WTC11 (cell line): ENCODE measurements around the gene AGO4. TPM values are rescaled to one million over a fixed set of nuclear protein-coding genes. Genes with fewer than 3 reads are reported as not detected.

Experiments used
- ATAC-seq: fragments of 200-7000 bp; cut with Tn5 transposase; 2 replicates; pipeline ENCODE4 v1.10.0; 2021; ENCODE audit warnings: mild to moderate bottlenecking, moderate library complexity
- CTCF ChIA-PET: fragments of 300-600 bp; sonication (Branson Sonifier 250); formaldehyde crosslinking; loops from one replicate; lab custom pipeline; 2021; ENCODE audit warnings: antibody characterized with exemption; lab: Charles Lee
- POLR2A ChIA-PET: fragments of 350-600 bp; sonication (Branson Sonifier 250); formaldehyde crosslinking; loops from one replicate; lab custom pipeline; 2021; ENCODE audit warnings: antibody characterized with exemption; lab: Charles Lee
- DNase-seq: peaks from one replicate; pipeline ENCODE4 v3.0.0; 2021; ENCODE audit warnings: low spot score
- H3K27ac Mint-ChIP-seq: 2 replicates; pipeline ENCODE4 v1.8.0; 2021; ENCODE audit warnings: mixed read lengths
- H3K27me3 Mint-ChIP-seq: 2 replicates; pipeline ENCODE4 v1.8.0; 2021; ENCODE audit warnings: low read depth, mild to moderate bottlenecking, moderate library complexity, mixed read lengths
- H3K36me3 Mint-ChIP-seq: 2 replicates; pipeline ENCODE4 v1.8.0; 2021; ENCODE audit warnings: mixed read lengths
- H3K4me1 Mint-ChIP-seq: 2 replicates; pipeline ENCODE4 v1.8.0; 2022; ENCODE audit warnings: mixed read lengths
- H3K4me3 Mint-ChIP-seq: 2 replicates; pipeline ENCODE4 v1.8.0; 2021; ENCODE audit warnings: mild to moderate bottlenecking, moderate library complexity, mixed read lengths
- H3K9me3 Mint-ChIP-seq: 2 replicates; pipeline ENCODE4 v1.8.0; 2021; ENCODE audit warnings: mixed read lengths
- ARID4B ChIP-seq: sonication (generic); formaldehyde crosslinking; IDR thresholded peaks from 2 replicates; pipeline ENCODE4 v1.8.0; 2023; ENCODE audit warnings: missing genetic modification reagents, mild to moderate bottlenecking, borderline replicate concordance
- CBFB ChIP-seq: sonication (generic); formaldehyde crosslinking; IDR thresholded peaks from 2 replicates; pipeline ENCODE4 v1.8.1; 2022; ENCODE audit warnings: mild to moderate bottlenecking, low read depth, missing genetic modification reagents
- CDX4 ChIP-seq: fragments of 250-450 bp; sonication (Bioruptor Pico); IDR thresholded peaks from 2 replicates; pipeline ENCODE4 v1.9.0; 2021; ENCODE audit warnings: moderate library complexity, mild to moderate bottlenecking, inconsistent platforms, borderline replicate concordance
- CREB1 ChIP-seq: sonication (generic); formaldehyde crosslinking; IDR thresholded peaks from 2 replicates; pipeline ENCODE4 v1.8.0; 2023; ENCODE audit warnings: mild to moderate bottlenecking, missing genetic modification reagents
- EMX1 ChIP-seq: fragments of 250-450 bp; sonication (Bioruptor Pico); IDR thresholded peaks from 2 replicates; pipeline ENCODE4 v1.8.0; 2021; ENCODE audit warnings: mild to moderate bottlenecking
- ERG ChIP-seq: fragments of 250-450 bp; sonication (Bioruptor Pico); IDR thresholded peaks from 2 replicates; pipeline ENCODE4 v1.8.0; 2021; ENCODE audit warnings: mild to moderate bottlenecking
- ESRRA ChIP-seq: sonication (generic); formaldehyde crosslinking; IDR thresholded peaks from 2 replicates; pipeline ENCODE4 v1.8.1; 2022; ENCODE audit warnings: mild to moderate bottlenecking, missing genetic modification reagents, borderline replicate concordance
- HMGA2 ChIP-seq: fragments of 250-450 bp; sonication (Bioruptor Pico); IDR thresholded peaks from 2 replicates; pipeline ENCODE4 v1.4.0; 2021; ENCODE audit warnings: mild to moderate bottlenecking, moderate library complexity
- IRF2 ChIP-seq: sonication (generic); formaldehyde crosslinking; IDR thresholded peaks from 2 replicates; pipeline ENCODE4 v1.8.0; 2022; ENCODE audit warnings: low read depth, missing genetic modification reagents, borderline replicate concordance
- JAZF1 ChIP-seq: fragments of 250-450 bp; sonication (Bioruptor Pico); IDR thresholded peaks from 2 replicates; pipeline ENCODE4 v1.9.0; 2021; ENCODE audit warnings: moderate library complexity, mild to moderate bottlenecking, inconsistent platforms
- KAT7 ChIP-seq: sonication (generic); formaldehyde crosslinking; IDR thresholded peaks from 2 replicates; pipeline ENCODE4 v1.8.1; 2023; ENCODE audit warnings: missing genetic modification reagents, mild to moderate bottlenecking, borderline replicate concordance
- MAX ChIP-seq: sonication (generic); formaldehyde crosslinking; IDR thresholded peaks from 2 replicates; pipeline ENCODE4 v1.8.0; 2022; ENCODE audit warnings: mild to moderate bottlenecking, missing genetic modification reagents
- MXD4 ChIP-seq: fragments of 250-450 bp; sonication (Bioruptor Pico); IDR thresholded peaks from 2 replicates; pipeline ENCODE4 v1.8.0; 2021; ENCODE audit warnings: mild to moderate bottlenecking, moderate library complexity, borderline replicate concordance
- SOX15 ChIP-seq: fragments of 250-450 bp; sonication (Bioruptor Pico); IDR thresholded peaks from 2 replicates; pipeline ENCODE4 v1.9.0; 2021; ENCODE audit warnings: mild to moderate bottlenecking
- TEAD4 ChIP-seq: sonication (generic); formaldehyde crosslinking; IDR thresholded peaks from 2 replicates; pipeline ENCODE4 v1.8.0; 2022; ENCODE audit warnings: mild to moderate bottlenecking, missing genetic modification reagents
- ZBTB21 ChIP-seq: sonication (generic); formaldehyde crosslinking; IDR thresholded peaks from 2 replicates; pipeline ENCODE4 v1.8.1; 2023; ENCODE audit warnings: mild to moderate bottlenecking, missing genetic modification reagents, borderline replicate concordance
- ZNF138 ChIP-seq: sonication (generic); formaldehyde crosslinking; conservative IDR thresholded peaks from 2 replicates; pipeline ENCODE4 v1.8.1; 2022; ENCODE audit warnings: mild to moderate bottlenecking, moderate library complexity, missing genetic modification reagents
- ZNF512 ChIP-seq: sonication (generic); formaldehyde crosslinking; IDR thresholded peaks from 2 replicates; pipeline ENCODE4 v1.8.1; 2022; ENCODE audit warnings: missing genetic modification reagents, borderline replicate concordance
- total RNA-seq: library from RNA; stranded (reverse); gene quantifications from 3 replicates; pipeline ENCODE4 v1.2.3, GENCODE V29; 2021

Gene AGO4
- total RNA-seq, 1 experiment from 2014 or later: 8.7 TPM

GRCh38 chr1:35881850-35882273 lies 74.0 kb downstream of the AGO4 start:
- Mint-ChIP-seq H3K9me3 (no peaks in the 10 kb centered on the region), H3K4me1 (peaks cover 33% of the 10 kb centered on the region), H3K27me3 (no peaks in the 10 kb centered on the region), H3K27ac (peak overlapping the region; percentile 2; the same call in 1 of the 2 replicates), H3K36me3 (no peaks in the 10 kb centered on the region), H3K4me3 (peak overlapping the region; percentile 64)
- ATAC-seq: no peak
- ChIA-PET POLR2A (no interaction called here), CTCF (interaction anchor here (0.5 to 2.9 kb wide), 6 partner anchors 18 to 160 kb away, joined by 3 to 16 read pairs (median 5); no protein-coding TSS in a partner anchor)
- TF ChIP-seq MAX (CRISPR knock-in tag) (no peak), ZNF512 (CRISPR knock-in tag) (no peak), ZBTB21 (CRISPR knock-in tag) (no peak), HMGA2 (no peak), KAT7 (CRISPR knock-in tag) (no peak), CBFB (CRISPR knock-in tag) (no peak), SOX15 (CRISPR knock-in tag) (no peak), EMX1 (CRISPR knock-in tag) (no peak)
- DNase-seq: no peak

- POLR2A ChIA-PET: no interaction called here
- TF ChIP-seq MAX (CRISPR knock-in tag): no peak
- TF ChIP-seq CREB1 (CRISPR knock-in tag): no peak
- TF ChIP-seq TEAD4 (CRISPR knock-in tag): no peak
- no peak for TF ChIP-seq MXD4
- TF ChIP-seq IRF2 (CRISPR knock-in tag): no peak
- Mint-ChIP-seq H3K4me1 (peaks cover 40% of the 10 kb centered on the region), H3K9me3 (no peaks in the 10 kb centered on the region), H3K27me3 (no peaks in the 10 kb centered on the region), H3K27ac (0 out of 2 replicates have a peak overlapping the region, but pooled peaks have one; percentile 30), H3K4me3 (peak overlapping the region; percentile 64), H3K36me3 (no peaks in the 10 kb centered on the region)
- DNase-seq: no peak
- CTCF ChIA-PET: interaction anchor here (0.5 to 2.9 kb wide), 13 partner anchors 10 to 267 kb away, joined by 3 to 16 read pairs (median 6); partner anchors contain the start of genes AGO3, CLSPN and TRAPPC3
- no peak for ATAC-seq
Measured at GRCh38 chr1:35882586-35882944, 74.7 kb downstream of the AGO4 start.

- ChIA-PET CTCF (interaction anchor here (0.5 to 2.9 kb wide), 38 partner anchors 9 to 295 kb away, joined by 3 to 16 read pairs (median 4); partner anchors contain the start of genes AGO3, CLSPN, TEKT2 and TRAPPC3), POLR2A (interaction anchor here (1.2 kb wide), 2 partner anchors 48 to 113 kb away, joined by 3 to 7 read pairs; partner anchors contain the start of gene CLSPN)
- peak within 1 kb of the TSS; percentile 96 for H3K4me3 Mint-ChIP-seq
- no peaks in the 10 kb centered on the region for H3K27me3 Mint-ChIP-seq
- H3K4me1 Mint-ChIP-seq: peaks cover 45% of the 10 kb centered on the region
- H3K27ac Mint-ChIP-seq: peak within 1 kb of the TSS; percentile 94
- H3K36me3 Mint-ChIP-seq: no peaks in the 10 kb centered on the region
- H3K9me3 Mint-ChIP-seq: no peaks in the 10 kb centered on the region
- peak; percentile 97 for DNase-seq
- ATAC-seq: peak; percentile 51
- TF ChIP-seq ERG (no peak), CDX4 (CRISPR knock-in tag) (no peak), ESRRA (CRISPR knock-in tag) (peak; percentile 37; the same call in 1 of the 2 replicates), JAZF1 (CRISPR knock-in tag) (no peak), ARID4B (CRISPR knock-in tag) (peak; percentile 51; the same call in 1 of the 2 replicates), ZNF138 (CRISPR knock-in tag) (no peak)
Measured at GRCh38 chr1:35882945-35883634, 75.3 kb downstream of the AGO4 start, which contains the start of gene AGO1. Gene AGO1 (plus strand): TSS chr1:35883209. CDS start chr1:35883422, 213 bp downstream.
